Activated naive CD4-positive, alpha-beta T cell treated with anti-CD3 and anti-CD28 coated beads, Interleukin-2, amount 50 U/mL, for 72 hours (primary cell): ENCODE results near the gene EPG5. TPM values are rescaled to one million over a fixed set of nuclear protein-coding genes. Genes with fewer than 3 reads are reported as not detected.
"Not testable (repeated sequence)": the region's sequence is repeated elsewhere in the genome, so short reads cannot be mapped to it uniquely, and the experiment has no call there.

Experiments
- ATAC-seq, 2 donors: fragments of 150-1000 bp; cut with Tn5 transposase; 2 replicates each; pipeline ENCODE4 v1.10.0; 2021; ENCODE audit warnings: mild to moderate bottlenecking in 2 of 2, moderate library complexity in 2 of 2
- DNase-seq, 2 donors: peaks; one replicate each; pipeline ENCODE4 v3.0.0; 2021 to 2022; ENCODE audit warnings: low spot score in 2 of 2
- H3K27ac Mint-ChIP-seq, 2 donors: one replicate each; pipeline ENCODE4 v1.8.0; 2022; ENCODE audit warnings: mild to moderate bottlenecking in 2 of 2, mixed read lengths in 2 of 2
- H3K36me3 Mint-ChIP-seq, 2 donors: one replicate each; pipeline ENCODE4 v1.8.0; 2022; ENCODE audit warnings: mixed read lengths in 2 of 2
- H3K9me3 Mint-ChIP-seq, 2 donors: one replicate each; pipeline ENCODE4 v1.8.0; 2022; ENCODE audit warnings: mixed read lengths in 2 of 2
- total RNA-seq, 2 donors: library from RNA; stranded (reverse); gene quantifications; one replicate each; pipeline ENCODE4 v1.2.3, GENCODE V29; 2022

EPG5 gene
- total RNA-seq, 2 donors from 2014 or later: 20.9 to 34.2 TPM

GRCh38 chr18:45825258-45826044, 141.7 kb downstream of the EPG5 start, which contains the start of gene SIGLEC15:
Gene SIGLEC15 (plus strand): TSS chr18:45825675. CDS start chr18:45825729, 54 bp downstream.
- DNase-seq (no peak), ATAC-seq (no peak)
- peak within 1 kb of the TSS in 1 of 2 donors; percentile 65 for H3K27ac Mint-ChIP-seq
- H3K9me3 Mint-ChIP-seq: peaks cover 0 to 3% of the 10 kb centered on the region in 2 donors
- H3K36me3 Mint-ChIP-seq: peaks cover 0 to 5% of the 10 kb centered on the region in 2 donors

- H3K27ac Mint-ChIP-seq: no peak overlapping the region
- H3K9me3 Mint-ChIP-seq: peaks cover 2 to 3% of the 10 kb centered on the region in 2 donors
- peaks cover 0 to 5% of the 10 kb centered on the region in 2 donors for H3K36me3 Mint-ChIP-seq
- no peak for ATAC-seq
- DNase-seq: no peak
These were observed 145.4 kb downstream of the EPG5 start for GRCh38 chr18:45821711-45822110.

GRCh38 chr18:45821026-45821425, 146.1 kb downstream of the EPG5 start:
- ATAC-seq (no peak), DNase-seq (no peak)
- Mint-ChIP-seq H3K9me3 (peaks cover 3 to 4% of the 10 kb centered on the region in 2 donors), H3K36me3 (peaks cover 0 to 5% of the 10 kb centered on the region in 2 donors), H3K27ac (no peak overlapping the region)

- Mint-ChIP-seq H3K27ac (no peak overlapping the region), H3K36me3 (peaks cover 0 to 5% of the 10 kb centered on the region in 2 donors), H3K9me3 (peaks cover 4 to 8% of the 10 kb centered on the region in 2 donors)
- DNase-seq: no peak
- no peak for ATAC-seq
These were observed 146.9 kb downstream of the EPG5 start for GRCh38 chr18:45820106-45820745.

GRCh38 chr18:45818765-45819164, 148.4 kb downstream of the EPG5 start:
- H3K9me3 Mint-ChIP-seq, H3K27ac Mint-ChIP-seq, ATAC-seq, H3K36me3 Mint-ChIP-seq, DNase-seq: not testable (repeated sequence)

- Mint-ChIP-seq H3K9me3 (peaks cover 4 to 8% of the 10 kb centered on the region in 2 donors), H3K27ac (no peak overlapping the region), H3K36me3 (peaks cover 0 to 5% of the 10 kb centered on the region in 2 donors)
- ATAC-seq (peak; percentile 44 to 81), DNase-seq (no peak)
These were observed 149.6 kb downstream of the EPG5 start for GRCh38 chr18:45817543-45817942.

- not testable (repeated sequence) for H3K9me3 Mint-ChIP-seq, H3K27ac Mint-ChIP-seq, H3K36me3 Mint-ChIP-seq
These were observed 152.4 kb downstream of the EPG5 start for GRCh38 chr18:45814733-45815132.

GRCh38 chr18:45807144-45807543, 160.0 kb downstream of the EPG5 start:
- DNase-seq, ATAC-seq, H3K27ac Mint-ChIP-seq: not testable (repeated sequence)
- H3K36me3 Mint-ChIP-seq: peaks cover 29 to 36% of the 10 kb centered on the region in 2 donors
- peaks cover 5 to 13% of the 10 kb centered on the region in 2 donors for H3K9me3 Mint-ChIP-seq

More at GRCh38 chr18:45814733-45815132, 152.4 kb downstream of the EPG5 start:
- not testable (repeated sequence) for ATAC-seq, DNase-seq

- peaks cover 29 to 36% of the 10 kb centered on the region in 2 donors for H3K36me3 Mint-ChIP-seq
- DNase-seq (no peak), ATAC-seq (no peak)
- H3K9me3 Mint-ChIP-seq: peaks cover 5 to 13% of the 10 kb centered on the region in 2 donors
- H3K27ac Mint-ChIP-seq: no peak overlapping the region
These were observed 160.9 kb downstream of the EPG5 start for GRCh38 chr18:45806226-45806625.

GRCh38 chr18:45805551-45805950, 161.6 kb downstream of the EPG5 start:
- Mint-ChIP-seq H3K36me3 (peaks cover 29 to 36% of the 10 kb centered on the region in 2 donors), H3K27ac (no peak overlapping the region), H3K9me3 (peaks cover 5 to 13% of the 10 kb centered on the region in 2 donors)
- ATAC-seq (no peak), DNase-seq (no peak)

GRCh38 chr18:45802814-45803492, 164.2 kb downstream of the EPG5 start:
- ATAC-seq: peak; percentile 98 to 99
- Mint-ChIP-seq H3K9me3 (peaks cover 0 to 5% of the 10 kb centered on the region in 2 donors), H3K27ac (peak overlapping the region in 1 of 2 donors; percentile 51), H3K36me3 (peaks cover 15 to 21% of the 10 kb centered on the region in 2 donors)
- DNase-seq: no peak

- Mint-ChIP-seq H3K36me3 (peaks cover 15 to 21% of the 10 kb centered on the region in 2 donors), H3K9me3 (peaks cover 0 to 5% of the 10 kb centered on the region in 2 donors), H3K27ac (no peak overlapping the region)
- DNase-seq (no peak), ATAC-seq (no peak)
These were observed 165.6 kb downstream of the EPG5 start for GRCh38 chr18:45801416-45802004.

Other genes starting within 250 kb of the EPG5 start
- under 1 TPM; 0.14 to 0.54 TPM for gene SLC14A1, start 243.1 kb downstream of the EPG5 start, total RNA-seq
- not detected for gene SIGLEC15, start 141.7 kb downstream of the EPG5 start, total RNA-seq
- 1 to 10 TPM; 2.9 to 8.3 TPM for gene PSTPIP2, start 104.9 kb upstream of the EPG5 start, total RNA-seq
- gene ATP5F1A, start 131.0 kb upstream of the EPG5 start, total RNA-seq: 100 to 1,000 TPM; 452 to 469 TPM
- gene HAUS1, start 137.1 kb upstream of the EPG5 start, total RNA-seq: 10 to 100 TPM; 54.4 to 61.4 TPM